Measurements from ENCODE around the gene ISM1. TPM values are rescaled to one million over a fixed set of nuclear protein-coding genes. Genes with fewer than 3 reads are reported as not detected.

Gene ISM1
- polyA plus RNA-seq, 1 experiment = 0.25 TPM

GRCh38 chr20:13280609-13281324 lies 59.7 kb downstream of the ISM1 start:
- Histone ChIP-seq H3K27me3 (ENCODE audit: control insufficient read depth, insufficient read depth, low read length) (no peaks in the 10 kb centered on the region), H3K4me3 (ENCODE audit: low read depth, low read length) (no peak overlapping the region), H3K36me3 (ENCODE audit: control insufficient read depth, insufficient read depth, low read length) (no peaks in the 10 kb centered on the region)
- ChIA-PET POLR2A (no interaction called here), CTCF (no interaction called here)
- DNase-seq (ENCODE audit: low read depth) = no peak
- no peak for TF ChIP-seq CTCF (IDR thresholded peaks at IDR 0.05; ENCODE audit: insufficient read depth, low read depth, low read length)

GRCh38 chr20:13283869-13284829 lies 63.1 kb downstream of the ISM1 start:
- DNase-seq (ENCODE audit: low read depth) = no peak
- Histone ChIP-seq H3K27me3 (ENCODE audit: control insufficient read depth, insufficient read depth, low read length) (no peaks in the 10 kb centered on the region), H3K4me3 (ENCODE audit: low read depth, low read length) (no peak overlapping the region), H3K36me3 (ENCODE audit: control insufficient read depth, insufficient read depth, low read length) (no peaks in the 10 kb centered on the region)
- no peak for TF ChIP-seq CTCF (IDR thresholded peaks at IDR 0.05; ENCODE audit: insufficient read depth, low read depth, low read length)
- CTCF ChIA-PET = interaction anchor here (1.1 to 4.5 kb wide), 2 partner anchors 13 to 18 kb away, joined by 4 to 16 read pairs; no protein-coding TSS in a partner anchor
- POLR2A ChIA-PET = no interaction called here

- Histone ChIP-seq H3K4me3 (ENCODE audit: low read depth, low read length) (no peak overlapping the region), H3K27me3 (ENCODE audit: control insufficient read depth, insufficient read depth, low read length) (no peaks in the 10 kb centered on the region), H3K36me3 (ENCODE audit: control insufficient read depth, insufficient read depth, low read length) (no peaks in the 10 kb centered on the region)
- TF ChIP-seq CTCF (IDR thresholded peaks at IDR 0.05; ENCODE audit: insufficient read depth, low read depth, low read length) = no peak
- ChIA-PET POLR2A (interaction anchor here (0.7 kb wide), 1 partner anchor 21 kb away, joined by 4 read pairs; no protein-coding TSS in a partner anchor), CTCF (interaction anchor here (1.1 to 4.5 kb wide), 2 partner anchors 14 to 18 kb away, joined by 4 to 16 read pairs; no protein-coding TSS in a partner anchor)
- no peak for DNase-seq (ENCODE audit: low read depth)
Observed at GRCh38 chr20:13284830-13285229, 63.8 kb downstream of the ISM1 start.

GRCh38 chr20:13285408-13285807 lies 64.3 kb downstream of the ISM1 start:
- CTCF ChIA-PET = interaction anchor here (1.3 to 4.5 kb wide), 2 partner anchors 17 to 21 kb away, joined by 3 to 16 read pairs; no protein-coding TSS in a partner anchor
- H3K36me3 ChIP-seq (ENCODE audit: control insufficient read depth, insufficient read depth, low read length) = no peaks in the 10 kb centered on the region

More at GRCh38 chr20:13285408-13285807, 64.3 kb downstream of the ISM1 start:
- Histone ChIP-seq H3K27me3 (ENCODE audit: control insufficient read depth, insufficient read depth, low read length) (no peaks in the 10 kb centered on the region), H3K4me3 (ENCODE audit: low read depth, low read length) (no peak overlapping the region)
- no peak for DNase-seq (ENCODE audit: low read depth)
- TF ChIP-seq CTCF (IDR thresholded peaks at IDR 0.05; ENCODE audit: insufficient read depth, low read depth, low read length) = no peak
- POLR2A ChIA-PET = interaction anchor here (0.7 kb wide), 1 partner anchor 21 kb away, joined by 4 read pairs; no protein-coding TSS in a partner anchor
